Endothelial cell (in vitro differentiated cells): ENCODE measurements around the gene KPNB1. TPM values are rescaled to one million over a fixed set of nuclear protein-coding genes. Genes with fewer than 3 reads are reported as not detected.

Experiments
- DNase-seq: peaks from one replicate; pipeline ENCODE4 v3.0.0; 2021; ENCODE audit warnings: low spot score
- H3K27ac Mint-ChIP-seq: one replicate; pipeline ENCODE4 v1.8.0; 2021; ENCODE audit warnings: mixed read lengths, inconsistent platforms; ENCODE audit not compliant: unreplicated experiment
- H3K27me3 Mint-ChIP-seq: one replicate; pipeline ENCODE4 v1.8.0; 2021; ENCODE audit warnings: mild to moderate bottlenecking, moderate library complexity, mixed read lengths, inconsistent platforms; ENCODE audit not compliant: unreplicated experiment
- H3K36me3 Mint-ChIP-seq: one replicate; pipeline ENCODE4 v1.8.0; 2021; ENCODE audit warnings: mild to moderate bottlenecking, low read depth, mixed read lengths, inconsistent platforms; ENCODE audit not compliant: unreplicated experiment
- H3K4me1 Mint-ChIP-seq: one replicate; pipeline ENCODE4 v1.8.0; 2021; ENCODE audit warnings: mild to moderate bottlenecking, mixed read lengths, inconsistent platforms; ENCODE audit not compliant: unreplicated experiment
- H3K4me3 Mint-ChIP-seq: one replicate; pipeline ENCODE4 v1.8.0; 2021; ENCODE audit warnings: mild to moderate bottlenecking, mixed read lengths, inconsistent platforms; ENCODE audit not compliant: unreplicated experiment
- H3K9me3 Mint-ChIP-seq: one replicate; pipeline ENCODE4 v1.8.0; 2021; ENCODE audit warnings: mixed read lengths, inconsistent platforms; ENCODE audit not compliant: unreplicated experiment
- CTCF ChIP-seq: fragments of 200-600 bp; sonication (generic); IDR thresholded peaks from one replicate; pipeline ENCODE4 v1.5.0; 2021; ENCODE audit warnings: antibody characterized with exemption; ENCODE audit not compliant: unreplicated experiment
- total RNA-seq: library from RNA; stranded (reverse); fragmentation: NEBNext Ultra II Directional; extraction: Animal tissue kit (Norgen Biotek cat#: 25700); gene quantifications from one replicate; pipeline ENCODE4 v1.2.1, GENCODE V29; 2021; ENCODE audit not compliant: unreplicated experiment

KPNB1 gene
- total RNA-seq, 1 donor from 2014 or later, result 376 TPM

GRCh38 chr17:47715669-47716325, 66.1 kb downstream of the KPNB1 start:
- H3K4me3 Mint-ChIP-seq, result no peak overlapping the region
- peaks cover 27% of the 10 kb centered on the region for H3K27me3 Mint-ChIP-seq
- no peak for DNase-seq
- no peak for TF ChIP-seq CTCF
- H3K4me1 Mint-ChIP-seq, result peaks cover 15% of the 10 kb centered on the region
- no peaks in the 10 kb centered on the region for H3K9me3 Mint-ChIP-seq
- H3K36me3 Mint-ChIP-seq, result peaks cover 6% of the 10 kb centered on the region
- H3K27ac Mint-ChIP-seq, result no peak overlapping the region

- TF ChIP-seq CTCF, result no peak
- Mint-ChIP-seq H3K27ac (no peak overlapping the region), H3K9me3 (no peaks in the 10 kb centered on the region), H3K4me1 (peaks cover 15% of the 10 kb centered on the region), H3K27me3 (peaks cover 27% of the 10 kb centered on the region), H3K4me3 (no peak overlapping the region), H3K36me3 (peaks cover 6% of the 10 kb centered on the region)
- no peak for DNase-seq
Observed at GRCh38 chr17:47716375-47716774, 66.7 kb downstream of the KPNB1 start.

GRCh38 chr17:47717261-47717697, 67.6 kb downstream of the KPNB1 start:
- no peaks in the 10 kb centered on the region for H3K9me3 Mint-ChIP-seq
- H3K27me3 Mint-ChIP-seq, result peaks cover 27% of the 10 kb centered on the region
- DNase-seq, result no peak
- peaks cover 15% of the 10 kb centered on the region for H3K4me1 Mint-ChIP-seq
- H3K4me3 Mint-ChIP-seq, result no peak overlapping the region
- no peak overlapping the region for H3K27ac Mint-ChIP-seq
- no peak for TF ChIP-seq CTCF
- H3K36me3 Mint-ChIP-seq, result no peaks in the 10 kb centered on the region

- Mint-ChIP-seq H3K36me3 (no peaks in the 10 kb centered on the region), H3K27me3 (peaks cover 22% of the 10 kb centered on the region), H3K27ac (no peak overlapping the region), H3K4me1 (peaks cover 15% of the 10 kb centered on the region), H3K4me3 (no peak overlapping the region), H3K9me3 (no peaks in the 10 kb centered on the region)
- DNase-seq, result no peak
- TF ChIP-seq CTCF, result no peak
Observed at GRCh38 chr17:47717979-47718621, 68.4 kb downstream of the KPNB1 start.
